GM23338 (cell line): ENCODE data around the gene PCBP4. TPM values are rescaled to one million over a fixed set of nuclear protein-coding genes. Genes with fewer than 3 reads are reported as not detected.

Experiments
- ATAC-seq: fragments of 200-7000 bp; cut with Tn5 transposase; 3 replicates; pipeline ENCODE4 v1.9.1; 2020
- DNase-seq: peaks from one replicate; pipeline ENCODE4 v3.0.0-alpha.2; 2015; ENCODE audit warnings: low spot score
- H2AFZ ChIP-seq: fragments of 200-600 bp; sonication (generic); 2 replicates; pipeline ENCODE4 v1.8.0; 2016; ENCODE audit warnings: antibody characterized with exemption, mild to moderate bottlenecking, moderate library complexity
- H3F3A ChIP-seq: fragments of 200-600 bp; sonication (generic); replicated peaks from 2 replicates; pipeline ENCODE4 v1.8.0; 2017; ENCODE audit warnings: antibody characterized with exemption, mixed run types, low read depth
- H3K27ac ChIP-seq: fragments of 200-600 bp; sonication (generic); 2 replicates; pipeline ENCODE4 v1.6.1; 2016; ENCODE audit warnings: low read depth
- H3K27me3 ChIP-seq: fragments of 200-600 bp; sonication (generic); 2 replicates; pipeline ENCODE4 v1.8.0; 2016; ENCODE audit warnings: mild to moderate bottlenecking, mixed run types, moderate library complexity; ENCODE audit not compliant: insufficient read depth
- H3K36me3 ChIP-seq: fragments of 200-600 bp; sonication (generic); 2 replicates; pipeline ENCODE4 v1.8.0; 2016; ENCODE audit warnings: mild to moderate bottlenecking; ENCODE audit not compliant: insufficient read depth
- H3K4me1 ChIP-seq: fragments of 200-600 bp; sonication (generic); 2 replicates; pipeline ENCODE4 v1.8.0; 2016; ENCODE audit warnings: mild to moderate bottlenecking, moderate library complexity; ENCODE audit not compliant: insufficient read depth
- H3K4me2 ChIP-seq: fragments of 200-600 bp; sonication (generic); 2 replicates; pipeline ENCODE4 v1.7.1; 2017; ENCODE audit warnings: mixed run types
- H3K4me3 ChIP-seq: fragments of 200-600 bp; sonication (generic); 2 replicates; pipeline ENCODE4 v1.6.1; 2016; ENCODE audit warnings: mixed run types
- H3K79me2 ChIP-seq: fragments of 200-600 bp; sonication (generic); replicated peaks from 2 replicates; pipeline ENCODE4 v1.8.0; 2017; ENCODE audit warnings: mild to moderate bottlenecking; ENCODE audit not compliant: insufficient read depth
- H3K9me2 ChIP-seq: fragments of 200-600 bp; sonication (generic); 2 replicates; pipeline ENCODE4 v1.8.0; 2017; ENCODE audit not compliant: insufficient read depth
- H4K20me1 ChIP-seq: fragments of 200-600 bp; sonication (generic); replicated peaks from 2 replicates; pipeline ENCODE4 v1.8.0; 2017; ENCODE audit warnings: mild to moderate bottlenecking; ENCODE audit not compliant: insufficient read depth
- H3K27ac Mint-ChIP-seq: 2 replicates; pipeline ENCODE4 v1.8.0; 2020; ENCODE audit warnings: inconsistent platforms, mild to moderate bottlenecking, moderate library complexity, mixed read lengths
- H3K27me3 Mint-ChIP-seq: 3 replicates; pipeline ENCODE4 v1.8.0; 2022; ENCODE audit warnings: low read depth, mild to moderate bottlenecking, moderate library complexity, mixed read lengths, inconsistent platforms; ENCODE audit not compliant: insufficient read depth, poor library complexity
- H3K36me3 Mint-ChIP-seq: 3 replicates; pipeline ENCODE4 v1.8.0; 2021; ENCODE audit warnings: low read depth, mild to moderate bottlenecking, inconsistent platforms, moderate library complexity, mixed read lengths
- H3K4me1 Mint-ChIP-seq: 3 replicates; pipeline ENCODE4 v1.8.0; 2020; ENCODE audit warnings: mild to moderate bottlenecking, inconsistent platforms, mixed read lengths
- H3K4me3 Mint-ChIP-seq: 3 replicates; pipeline ENCODE4 v1.8.0; 2021; ENCODE audit warnings: moderate library complexity, mild to moderate bottlenecking, inconsistent platforms, mixed read lengths
- H3K9me3 Mint-ChIP-seq: 3 replicates; pipeline ENCODE4 v1.8.0; 2020; ENCODE audit warnings: moderate library complexity, mild to moderate bottlenecking, inconsistent platforms, mixed read lengths
- CREB1 ChIP-seq: fragments of 250-450 bp; sonication (Bioruptor Pico); IDR thresholded peaks from 2 replicates; pipeline ENCODE4 v1.5.0; 2020; ENCODE audit warnings: low read depth, mild to moderate bottlenecking, moderate library complexity
- CTCF ChIP-seq, 2 experiments: fragments of 200-600 bp in 1 of 2; sonication (generic) in 1 of 2; conservative IDR thresholded peaks; 2 replicates each; pipeline versions ENCODE4 v1.5.1 to v1.6.1; 2016 to 2017; ENCODE audit warnings: antibody characterized with exemption in 2 of 2, low read depth in 2 of 2, mild to moderate bottlenecking in 2 of 2, moderate library complexity in 1 of 2
- EZH2 ChIP-seq: fragments of 200-600 bp; sonication (generic); IDR thresholded peaks from one replicate; pipeline ENCODE4 v1.8.0; 2017; ENCODE audit warnings: antibody characterized with exemption, mild to moderate bottlenecking, low read depth; ENCODE audit not compliant: unreplicated experiment
- STAT1 ChIP-seq: IDR thresholded peaks from one replicate; pipeline ENCODE4 v1.6.1; 2016; ENCODE audit warnings: antibody characterized with exemption; ENCODE audit not compliant: unreplicated experiment
- ZNF114 ChIP-seq: fragments of 250-450 bp; sonication (Bioruptor Pico); IDR thresholded peaks from 2 replicates; pipeline ENCODE4 v1.5.0; 2020; ENCODE audit warnings: mild to moderate bottlenecking, moderate library complexity
- ZNF462 ChIP-seq: fragments of 250-450 bp; sonication (Bioruptor Pico); IDR thresholded peaks from 2 replicates; pipeline ENCODE4 v1.5.0; 2020; ENCODE audit warnings: mild to moderate bottlenecking, moderate library complexity
- polyA plus RNA-seq: library from polyadenylated mRNA; unstranded; fragments of >200 nt; fragmentation: Nextera tagmentation; extraction: Ambion mirVana; gene quantifications from 2 replicates; pipeline ENCODE4 v1.2.1, GENCODE V29; 2016
- total RNA-seq: library from RNA; depleted of rRNA; stranded (reverse); fragments of >200 nt; shearing (Covaris generic); gene quantifications from 2 replicates; pipeline ENCODE4 v1.2.3, GENCODE V29; 2014
- TF ChIP-seq, protein P1 (sequence below): IDR thresholded peaks from 2 replicates; pipeline ENCODE4 v1.6.1; 2016; ENCODE audit warnings: antibody characterized with exemption

The PCBP4 gene
- total and polyA plus RNA-seq, 2 experiments from 2014 or later, result 11.8 to 37.6 TPM

GRCh38 chr3:52014613-52015012 lies 47.4 kb upstream of the PCBP4 start:
- H3K4me3 Mint-ChIP-seq, result no peak overlapping the region
- H3K27ac Mint-ChIP-seq, result 0 out of 2 replicates have a peak overlapping the region, but pooled peaks have one; percentile 54
- H3K36me3 ChIP-seq, result no peaks in the 10 kb centered on the region
- no peaks in the 10 kb centered on the region for H4K20me1 ChIP-seq
- peaks cover 6% of the 10 kb centered on the region; the same call in 1 of the 2 replicates for H3K9me2 ChIP-seq
- no peak overlapping the region for H3K4me3 ChIP-seq
- H3K27me3 Mint-ChIP-seq, result peaks cover 23% of the 10 kb centered on the region
- DNase-seq, result peak; percentile 81
- peak overlapping the region; percentile 80; the same call in 1 of the 2 replicates for H2AFZ ChIP-seq
- no peak overlapping the region for H3K4me2 ChIP-seq
- H3K27me3 ChIP-seq, result no peaks in the 10 kb centered on the region
- H3F3A ChIP-seq, result no peaks in the 10 kb centered on the region
- H3K27ac ChIP-seq, result no peak overlapping the region
- no peaks in the 10 kb centered on the region for H3K9me3 Mint-ChIP-seq
- peaks cover 7% of the 10 kb centered on the region; the same call in 2 of the 3 replicates for H3K4me1 Mint-ChIP-seq
- no peaks in the 10 kb centered on the region for H3K4me1 ChIP-seq
- H3K79me2 ChIP-seq, result no peaks in the 10 kb centered on the region
- TF ChIP-seq EZH2, result no peak
- TF ChIP-seq, protein P1, sequence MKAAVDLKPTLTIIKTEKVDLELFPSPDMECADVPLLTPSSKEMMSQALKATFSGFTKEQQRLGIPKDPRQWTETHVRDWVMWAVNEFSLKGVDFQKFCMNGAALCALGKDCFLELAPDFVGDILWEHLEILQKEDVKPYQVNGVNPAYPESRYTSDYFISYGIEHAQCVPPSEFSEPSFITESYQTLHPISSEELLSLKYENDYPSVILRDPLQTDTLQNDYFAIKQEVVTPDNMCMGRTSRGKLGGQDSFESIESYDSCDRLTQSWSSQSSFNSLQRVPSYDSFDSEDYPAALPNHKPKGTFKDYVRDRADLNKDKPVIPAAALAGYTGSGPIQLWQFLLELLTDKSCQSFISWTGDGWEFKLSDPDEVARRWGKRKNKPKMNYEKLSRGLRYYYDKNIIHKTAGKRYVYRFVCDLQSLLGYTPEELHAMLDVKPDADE, result no peak
- TF ChIP-seq ZNF114 (CRISPR knock-in tag), result no peak
- peak; percentile 59 to 73 for TF ChIP-seq CTCF (conservative IDR thresholded peaks at IDR 0.05; ENCODE audit: low read depth in 2 of 2)
- no peak for TF ChIP-seq CREB1 (CRISPR knock-in tag)
- H3K36me3 Mint-ChIP-seq, result no peaks in the 10 kb centered on the region; the same call in 2 of the 3 replicates
- ATAC-seq, result peak; percentile 94

DNA sequence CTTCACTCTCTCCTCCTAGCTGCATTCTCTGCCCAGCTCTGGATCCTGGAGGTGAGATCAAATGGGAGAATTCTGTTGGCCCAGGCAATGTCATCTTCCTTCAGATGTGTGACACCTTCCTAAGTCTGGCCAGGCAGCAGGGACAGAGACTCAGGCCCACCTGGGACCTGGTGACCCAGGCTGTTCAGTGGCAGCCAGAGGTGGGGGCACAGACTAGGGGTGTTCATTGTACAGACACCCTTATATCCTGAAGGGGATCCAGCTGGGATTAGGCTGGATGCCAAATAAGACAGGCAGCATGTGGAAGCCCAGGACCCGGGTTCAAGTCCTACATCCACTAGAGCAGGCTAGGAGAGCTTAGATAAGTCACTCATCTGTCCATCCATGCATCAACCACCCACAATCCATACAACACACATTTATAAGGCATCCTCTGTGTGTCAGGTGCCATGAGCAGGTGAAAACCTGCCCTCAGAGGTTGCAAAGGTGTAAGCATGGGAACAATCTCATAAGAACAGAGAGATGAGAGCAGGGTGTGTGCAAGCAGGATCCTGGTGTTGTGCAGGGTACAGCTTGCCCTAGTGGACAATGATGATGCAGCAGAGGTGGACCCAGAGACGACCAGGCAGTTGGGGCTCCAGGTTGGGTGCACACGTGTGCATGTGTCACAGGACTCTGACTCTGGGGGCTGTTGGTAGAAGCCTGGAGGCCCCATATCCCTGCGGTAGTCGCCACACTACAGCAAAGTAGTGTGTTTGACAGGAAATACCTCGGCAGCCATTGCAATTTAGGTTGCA lies 46.7 kb upstream of the PCBP4 start:
- no peaks in the 10 kb centered on the region for H3K27me3 ChIP-seq
- H2AFZ ChIP-seq, result peak overlapping the region; percentile 80; the same call in 1 of the 2 replicates
- H3K36me3 Mint-ChIP-seq, result no peaks in the 10 kb centered on the region; the same call in 2 of the 3 replicates
- H3K4me1 Mint-ChIP-seq, result peaks cover 7% of the 10 kb centered on the region; the same call in 2 of the 3 replicates
- no peak overlapping the region for H3K27ac ChIP-seq
- no peaks in the 10 kb centered on the region for H3K4me1 ChIP-seq
- no peaks in the 10 kb centered on the region for H3K79me2 ChIP-seq
- H4K20me1 ChIP-seq, result no peaks in the 10 kb centered on the region
- 0 out of 2 replicates have a peak overlapping the region, but pooled peaks have one; percentile 54 for H3K27ac Mint-ChIP-seq
- no peaks in the 10 kb centered on the region for H3K9me3 Mint-ChIP-seq
- H3K9me2 ChIP-seq, result peaks cover 6% of the 10 kb centered on the region; the same call in 1 of the 2 replicates
- no peaks in the 10 kb centered on the region for H3K36me3 ChIP-seq
- H3K4me3 ChIP-seq, result no peak overlapping the region
- peaks cover 21% of the 10 kb centered on the region for H3K27me3 Mint-ChIP-seq
- peak; percentile 48 for ATAC-seq
- H3K4me2 ChIP-seq, result no peak overlapping the region
- H3F3A ChIP-seq, result no peaks in the 10 kb centered on the region
- DNase-seq, result no peak
- H3K4me3 Mint-ChIP-seq, result no peak overlapping the region
- TF ChIP-seq ZNF462 (CRISPR knock-in tag) (no peak), STAT1 (no peak), EZH2 (no peak), CREB1 (CRISPR knock-in tag) (no peak)
